Naive thymus-derived CD8-positive, alpha-beta T cell (primary cell): ENCODE data around the gene ARTN. TPM values are rescaled to one million over a fixed set of nuclear protein-coding genes. Genes with fewer than 3 reads are reported as not detected.

Experiments used
- ATAC-seq, 2 donors: fragments of 150-1000 bp; cut with Tn5 transposase in 1 of 2; sonication (Bioruptor Pico), chemical (Tn5 transposase) in 1 of 2; 1 replicate in 1 of 2; 2 replicates in 1 of 2; pipeline ENCODE4 v1.10.0; 2021; ENCODE audit warnings: mild to moderate bottlenecking in 2 of 2, moderate library complexity in 2 of 2
- POLR2A ChIA-PET: fragments of 350-600 bp; sonication (Branson Sonifier 250); formaldehyde crosslinking; loops from one replicate; lab custom pipeline; 2021; ENCODE audit warnings: antibody characterized with exemption; lab: Charles Lee
- DNase-seq, 10 donors: peaks; one replicate each; pipeline versions ENCODE4 v3.0.0 to v3.0.0-alpha.2; 2020 to 2022
- H3K27ac Mint-ChIP-seq, 10 donors: one replicate each; pipeline ENCODE4 v1.8.0; 2020 to 2022; ENCODE audit warnings: mild to moderate bottlenecking in 10 of 10, mixed read lengths in 10 of 10, moderate library complexity in 4 of 10, inconsistent platforms in 1 of 10
- H3K27me3 Mint-ChIP-seq, 5 donors: one replicate each; pipeline ENCODE4 v1.8.0; 2021 to 2022; ENCODE audit warnings: mixed read lengths in 5 of 5
- H3K36me3 Mint-ChIP-seq, 3 donors: one replicate each; pipeline ENCODE4 v1.8.0; 2020 to 2022; ENCODE audit warnings: mixed read lengths in 3 of 3, mild to moderate bottlenecking in 2 of 3, inconsistent platforms in 1 of 3
- H3K4me1 Mint-ChIP-seq, 4 donors: one replicate each; pipeline ENCODE4 v1.8.0; 2021 to 2022; ENCODE audit warnings: mixed read lengths in 4 of 4
- H3K4me3 Mint-ChIP-seq, 10 donors: one replicate each; pipeline ENCODE4 v1.8.0; 2020 to 2022; ENCODE audit warnings: mild to moderate bottlenecking in 10 of 10, mixed read lengths in 10 of 10, moderate library complexity in 6 of 10, inconsistent platforms in 1 of 10
- H3K9me3 Mint-ChIP-seq, 9 donors: one replicate each; pipeline ENCODE4 v1.8.0; 2020 to 2022; ENCODE audit warnings: mixed read lengths in 9 of 9, mild to moderate bottlenecking in 3 of 9, inconsistent platforms in 1 of 9, moderate library complexity in 1 of 9
- polyA plus RNA-seq, 3 donors: library from polyadenylated mRNA; unstranded; fragments of 300-500 nt; fragmentation: Illumina TruSeq; gene quantifications; one replicate each; pipeline ENCODE4 v1.2.3, GENCODE V29; 2021
- total RNA-seq, 8 experiments: library from RNA in 2 of 8; stranded (reverse) in 2 of 8; gene quantifications; one replicate each; pipeline ENCODE4 v1.2.3 and lab custom pipeline; 2021 to 2026

ARTN gene
- total and polyA plus RNA-seq, 5 experiments from 2014 or later = 0.25 to 0.96 TPM; not detected in 3

DNA sequence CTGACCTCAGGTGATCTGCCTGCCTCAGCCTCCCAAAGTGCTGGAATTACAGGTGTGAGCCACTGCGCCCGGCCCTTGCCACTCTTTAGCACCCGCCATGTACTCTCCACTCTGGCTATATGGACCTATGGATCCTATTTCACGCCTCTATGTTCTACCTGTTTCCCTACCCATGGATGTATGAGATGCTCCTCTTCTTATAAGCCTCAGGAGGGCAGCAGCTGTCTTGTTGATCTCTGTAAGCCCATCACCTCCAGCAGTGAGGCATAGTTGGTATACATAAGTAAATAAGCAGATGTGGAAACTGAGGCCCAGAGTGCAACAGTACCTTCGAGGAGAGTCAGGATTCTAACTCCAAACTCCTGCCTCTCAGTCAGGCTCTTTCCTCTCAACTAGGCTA lies 24.7 kb upstream of the ARTN start:
- H3K4me1 Mint-ChIP-seq = peaks cover 0 to 5% (median 2%) of the 10 kb centered on the region in 4 donors
- H3K36me3 Mint-ChIP-seq = peaks cover 0 to 23% (median 2%) of the 10 kb centered on the region in 3 donors
- ATAC-seq (no peak), DNase-seq (peak in 1 of 10 donors; percentile 3)
- no peaks in the 10 kb centered on the region for H3K27me3 Mint-ChIP-seq
- H3K9me3 Mint-ChIP-seq = no peaks in the 10 kb centered on the region
- POLR2A ChIA-PET = no interaction called here
- peak overlapping the region in 3 of 10 donors; percentile 3 to 63 (median 57) for H3K27ac Mint-ChIP-seq
- no peak overlapping the region for H3K4me3 Mint-ChIP-seq

DNA sequence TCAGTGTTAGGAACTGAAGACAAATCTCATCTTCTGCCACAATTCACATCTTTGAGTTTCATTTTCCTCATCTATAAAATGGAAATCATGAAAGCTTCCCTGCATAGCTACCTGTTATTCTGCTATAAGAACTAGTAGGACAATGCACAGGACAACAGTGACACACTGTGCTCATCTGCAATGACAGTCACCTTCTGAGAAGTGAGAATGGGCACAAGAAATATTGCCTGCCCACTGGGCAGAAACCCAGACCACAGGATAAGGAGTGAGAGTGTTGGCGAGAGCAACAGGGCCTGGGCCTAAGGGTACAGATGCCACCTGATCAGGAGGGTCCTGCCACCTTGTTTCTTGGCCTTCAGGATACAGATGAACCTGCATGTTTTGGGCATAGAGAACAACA lies 23.3 kb upstream of the ARTN start:
- Mint-ChIP-seq H3K9me3 (no peaks in the 10 kb centered on the region), H3K4me3 (no peak overlapping the region), H3K36me3 (peaks cover 0 to 23% (median 2%) of the 10 kb centered on the region in 3 donors), H3K27me3 (no peaks in the 10 kb centered on the region), H3K27ac (no peak overlapping the region), H3K4me1 (peaks cover 0 to 5% (median 2%) of the 10 kb centered on the region in 4 donors)
- POLR2A ChIA-PET = interaction anchor here (1.2 kb wide), 1 partner anchor 9 kb away, joined by 3 read pairs; no protein-coding TSS in a partner anchor
- ATAC-seq (no peak), DNase-seq (peak in 1 of 10 donors; percentile 16)

- H3K27ac Mint-ChIP-seq = peak overlapping the region in 1 of 10 donors; percentile 57
- H3K36me3 Mint-ChIP-seq = peaks cover 0 to 20% (median 2%) of the 10 kb centered on the region in 3 donors
- H3K27me3 Mint-ChIP-seq = no peaks in the 10 kb centered on the region
- POLR2A ChIA-PET = interaction anchor here (0.6 kb wide), 1 partner anchor 1555 kb away, joined by 7 read pairs; no protein-coding TSS in a partner anchor
- peak in 1 of 10 donors; percentile 21 for DNase-seq
- no peak overlapping the region for H3K4me3 Mint-ChIP-seq
- ATAC-seq = no peak
- H3K4me1 Mint-ChIP-seq = peaks cover 0 to 2% (median 0%) of the 10 kb centered on the region in 4 donors
- H3K9me3 Mint-ChIP-seq = no peaks in the 10 kb centered on the region
Measured at GRCh38 chr1:43912607-43913006, 21.0 kb upstream of the ARTN start.

- Mint-ChIP-seq H3K27ac (peak overlapping the region in 1 of 10 donors; percentile 57), H3K36me3 (peaks cover 0 to 15% (median 2%) of the 10 kb centered on the region in 3 donors), H3K4me1 (peaks cover 0 to 2% (median 0%) of the 10 kb centered on the region in 4 donors), H3K27me3 (no peaks in the 10 kb centered on the region), H3K4me3 (no peak overlapping the region), H3K9me3 (no peaks in the 10 kb centered on the region)
- ATAC-seq = no peak
- POLR2A ChIA-PET = no interaction called here
- DNase-seq = peak in 1 of 10 donors; percentile 57
Measured at GRCh38 chr1:43913051-43913501, 20.5 kb upstream of the ARTN start.

DNA sequence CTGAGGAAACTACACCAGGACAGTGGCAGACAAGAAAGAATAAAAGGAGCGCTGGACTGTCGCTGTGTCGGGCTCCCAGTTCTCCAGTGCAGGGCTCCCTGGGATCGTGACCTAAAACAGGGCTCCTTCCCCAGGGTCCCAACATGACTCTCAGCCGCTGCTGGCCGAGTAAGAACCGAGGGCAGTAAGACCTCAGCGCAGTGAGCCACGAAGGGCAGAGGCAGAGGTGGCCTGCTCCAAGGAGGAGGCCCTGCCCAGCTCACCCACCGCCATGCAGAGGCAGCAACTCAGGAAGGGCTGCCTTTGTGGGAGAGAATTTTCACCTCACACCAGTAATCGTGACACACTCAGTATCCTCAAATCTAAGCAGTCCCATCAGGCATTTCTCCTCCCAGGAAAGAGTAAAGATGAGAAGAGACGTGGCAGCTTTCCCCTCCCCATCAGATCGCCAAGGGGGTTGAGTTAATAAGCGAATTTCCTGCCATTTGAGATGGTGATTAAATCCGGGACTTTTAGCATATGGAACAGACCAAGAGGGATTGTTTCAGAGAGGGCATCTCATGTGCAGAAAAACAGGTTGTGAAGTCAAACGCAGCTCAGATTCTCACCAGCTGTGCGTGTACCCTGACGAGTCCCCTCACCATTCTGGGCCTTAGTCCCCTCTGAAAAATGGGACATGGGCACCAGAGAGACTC lies 19.8 kb upstream of the ARTN start:
- Mint-ChIP-seq H3K9me3 (no peaks in the 10 kb centered on the region), H3K27me3 (no peaks in the 10 kb centered on the region), H3K4me3 (no peak overlapping the region), H3K27ac (peak overlapping the region in 1 of 10 donors; percentile 61), H3K4me1 (peaks cover 0 to 1% (median 0%) of the 10 kb centered on the region in 4 donors), H3K36me3 (peaks cover 0 to 9% (median 0%) of the 10 kb centered on the region in 3 donors)
- POLR2A ChIA-PET = no interaction called here
- ATAC-seq = no peak
- peak in 1 of 10 donors; percentile 54 for DNase-seq

- ATAC-seq (no peak), DNase-seq (peak in 1 of 10 donors; percentile 14)
- Mint-ChIP-seq H3K4me3 (no peak overlapping the region), H3K27ac (peak overlapping the region in 1 of 10 donors; percentile 71), H3K9me3 (no peaks in the 10 kb centered on the region), H3K27me3 (no peaks in the 10 kb centered on the region), H3K4me1 (peaks cover 0 to 7% (median 3%) of the 10 kb centered on the region in 4 donors), H3K36me3 (peaks cover 0 to 3% (median 0%) of the 10 kb centered on the region in 3 donors)
- POLR2A ChIA-PET = no interaction called here
Measured at GRCh38 chr1:43914576-43915525, 18.8 kb upstream of the ARTN start.

- POLR2A ChIA-PET = no interaction called here
- no peak for ATAC-seq
- no peaks in the 10 kb centered on the region for H3K9me3 Mint-ChIP-seq
- H3K4me1 Mint-ChIP-seq = peaks cover 0 to 13% (median 8%) of the 10 kb centered on the region in 4 donors
- peaks cover 0 to 11% (median 6%) of the 10 kb centered on the region in 3 donors for H3K36me3 Mint-ChIP-seq
- no peak for DNase-seq
- H3K27ac Mint-ChIP-seq = peak overlapping the region in 2 of 10 donors; percentile 81 to 89
- no peak overlapping the region for H3K4me3 Mint-ChIP-seq
- no peaks in the 10 kb centered on the region for H3K27me3 Mint-ChIP-seq
Measured at GRCh38 chr1:43919906-43920305, 13.7 kb upstream of the ARTN start.

- no peak for DNase-seq
- Mint-ChIP-seq H3K4me1 (peaks cover 0 to 13% (median 8%) of the 10 kb centered on the region in 4 donors), H3K36me3 (peaks cover 0 to 19% (median 14%) of the 10 kb centered on the region in 3 donors), H3K4me3 (no peak overlapping the region), H3K27me3 (no peaks in the 10 kb centered on the region), H3K9me3 (no peaks in the 10 kb centered on the region), H3K27ac (peak overlapping the region in 2 of 10 donors; percentile 74 to 83)
- ATAC-seq = no peak
- POLR2A ChIA-PET = no interaction called here
Measured at GRCh38 chr1:43921022-43921421, 12.6 kb upstream of the ARTN start.

- POLR2A ChIA-PET = no interaction called here
- H3K4me1 Mint-ChIP-seq = peaks cover 0 to 10% (median 6%) of the 10 kb centered on the region in 4 donors
- DNase-seq = peak in 1 of 10 donors; percentile 24
- no peaks in the 10 kb centered on the region for H3K9me3 Mint-ChIP-seq
- H3K36me3 Mint-ChIP-seq = peaks cover 0 to 27% (median 11%) of the 10 kb centered on the region in 3 donors
- H3K4me3 Mint-ChIP-seq = no peak overlapping the region
- no peak for ATAC-seq
- no peaks in the 10 kb centered on the region for H3K27me3 Mint-ChIP-seq
- no peak overlapping the region for H3K27ac Mint-ChIP-seq
Measured at GRCh38 chr1:43924516-43924915, 9.1 kb upstream of the ARTN start.

DNA sequence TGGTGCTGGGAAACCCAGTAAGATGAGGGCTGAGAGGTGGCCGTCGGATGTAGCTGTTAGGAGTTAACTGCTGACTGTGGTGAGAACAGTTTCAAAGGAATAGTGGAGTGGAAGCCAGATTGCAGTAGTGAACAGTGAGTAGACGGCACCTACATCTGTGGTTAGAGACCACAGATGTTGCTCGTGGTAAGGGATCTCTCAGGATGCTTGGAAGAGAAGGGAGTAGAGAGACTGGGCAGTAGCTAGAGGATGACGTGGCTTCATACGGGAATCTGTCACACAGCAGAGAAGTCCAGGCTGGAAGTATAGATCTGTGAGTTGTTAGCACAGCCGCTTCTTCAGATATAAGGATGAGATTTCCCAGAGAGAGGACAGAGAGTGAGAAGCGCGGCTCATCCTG lies 7.8 kb upstream of the ARTN start:
- Mint-ChIP-seq H3K9me3 (no peaks in the 10 kb centered on the region), H3K4me3 (no peak overlapping the region), H3K36me3 (peaks cover 0 to 29% (median 11%) of the 10 kb centered on the region in 3 donors), H3K4me1 (peaks cover 0 to 7% (median 0%) of the 10 kb centered on the region in 4 donors), H3K27me3 (no peaks in the 10 kb centered on the region), H3K27ac (no peak overlapping the region)
- DNase-seq = no peak
- POLR2A ChIA-PET = no interaction called here
- no peak for ATAC-seq

DNA sequence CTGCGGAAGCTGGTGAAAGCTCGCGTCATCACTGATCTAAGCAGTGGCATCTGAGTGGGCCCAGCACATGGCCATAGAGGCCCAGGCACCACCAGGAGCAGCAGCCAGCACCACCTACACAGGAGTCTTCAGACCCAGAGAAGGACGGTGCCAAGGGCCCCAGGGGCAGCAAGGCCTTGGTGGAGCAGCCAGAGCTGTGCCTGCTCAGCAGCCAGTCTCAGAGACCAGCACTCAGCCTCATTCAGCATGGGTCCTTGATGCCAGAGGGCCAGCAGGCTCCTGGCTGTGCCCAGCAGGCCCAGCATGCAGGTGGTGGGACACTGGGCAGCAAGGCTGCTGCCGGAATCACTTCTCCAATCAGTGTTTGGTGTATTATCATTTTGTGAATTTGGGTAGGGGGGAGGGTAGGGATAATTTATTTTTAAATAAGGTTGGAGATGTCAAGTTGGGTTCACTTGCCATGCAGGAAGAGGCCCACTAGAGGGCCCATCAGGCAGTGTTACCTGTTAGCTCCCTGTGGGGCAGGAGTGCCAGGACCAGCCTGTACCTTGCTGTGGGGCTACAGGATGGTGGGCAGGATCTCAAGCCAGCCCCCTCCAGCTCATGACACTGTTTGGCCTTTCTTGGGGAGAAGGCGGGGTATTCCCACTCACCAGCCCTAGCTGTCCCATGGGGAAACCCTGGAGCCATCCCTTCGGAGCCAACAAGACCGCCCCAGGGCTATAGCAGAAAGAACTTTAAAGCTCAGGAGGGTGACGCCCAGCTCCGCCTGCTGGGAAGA lies 3.2 kb upstream of the ARTN start:
- Mint-ChIP-seq H3K27ac (no peak overlapping the region), H3K9me3 (no peaks in the 10 kb centered on the region), H3K27me3 (peaks cover 9 to 32% (median 16%) of the 10 kb centered on the region in 5 donors), H3K36me3 (peaks cover 0 to 18% (median 6%) of the 10 kb centered on the region in 3 donors), H3K4me3 (no peak overlapping the region), H3K4me1 (peaks cover 8 to 22% (median 20%) of the 10 kb centered on the region in 4 donors)
- ATAC-seq (peak in 1 of 2 donors; percentile 43), DNase-seq (peak in 1 of 10 donors; percentile 21)
- POLR2A ChIA-PET = interaction anchor here (0.7 kb wide), 1 partner anchor 26 kb away, joined by 3 read pairs; no protein-coding TSS in a partner anchor

- H3K27ac Mint-ChIP-seq = no peak overlapping the region
- peaks cover 0 to 12% (median 1%) of the 10 kb centered on the region in 3 donors for H3K36me3 Mint-ChIP-seq
- no peak overlapping the region for H3K4me3 Mint-ChIP-seq
- POLR2A ChIA-PET = interaction anchor here (0.7 kb wide), 1 partner anchor 26 kb away, joined by 3 read pairs; no protein-coding TSS in a partner anchor
- H3K4me1 Mint-ChIP-seq = peaks cover 8 to 25% (median 23%) of the 10 kb centered on the region in 4 donors
- ATAC-seq = no peak
- H3K9me3 Mint-ChIP-seq = no peaks in the 10 kb centered on the region
- peaks cover 9 to 35% (median 19%) of the 10 kb centered on the region in 5 donors for H3K27me3 Mint-ChIP-seq
- DNase-seq = no peak
Measured at GRCh38 chr1:43930949-43931275, 2.7 kb upstream of the ARTN start.
